Sigmoid colon (tissue), 4 donors: ENCODE data around the gene PAGR1.

Source experiments
- POLR2A ChIP-seq, 2 donors: fragments of 450-650 bp; IDR thresholded peaks; one replicate each; pipeline ENCODE4 v1.6.1; 2016; ENCODE audit warnings: antibody characterized with exemption in 2 of 2, mild to moderate bottlenecking in 2 of 2, moderate library complexity in 2 of 2
- POLR2AphosphoS5 ChIP-seq, 4 donors: sonication (generic); formaldehyde crosslinking; IDR thresholded peaks; one replicate each; pipeline ENCODE4 v1.6.1; 2017; ENCODE audit warnings: antibody characterized with exemption in 4 of 4
- TF ChIP-seq, protein P1 (sequence below), 4 experiments: fragments of 450-650 bp in 3 of 4; fragments of 200-600 bp in 1 of 4; IDR thresholded peaks; one replicate each; pipeline ENCODE4 v1.5.1; 2016 to 2019; ENCODE audit warnings: antibody characterized with exemption in 4 of 4, mild to moderate bottlenecking in 3 of 4, moderate library complexity in 2 of 4

DNA sequence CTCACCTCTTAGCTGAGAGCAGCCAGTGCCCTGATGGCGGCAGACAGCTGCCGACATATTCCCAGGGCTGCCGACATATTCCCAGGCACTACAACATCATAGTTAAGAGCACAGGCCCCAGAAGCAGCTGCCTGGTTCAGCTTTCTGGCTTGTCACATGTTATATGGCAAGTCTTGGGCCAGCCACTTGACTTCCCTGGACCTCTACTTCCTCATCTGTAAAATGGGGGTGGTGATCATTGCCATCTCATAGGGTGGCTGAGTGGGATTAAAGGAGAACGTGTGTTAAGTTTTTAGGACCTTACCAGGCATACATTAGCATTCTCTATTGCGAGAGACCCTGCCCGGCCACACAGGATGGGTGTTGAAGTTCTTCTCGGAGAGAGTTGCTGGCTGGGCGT is 28.0 kb downstream of the PAGR1 start:
- no peak for TF ChIP-seq POLR2AphosphoS5 (IDR thresholded peaks at IDR 0.05)
- TF ChIP-seq, protein P1, sequence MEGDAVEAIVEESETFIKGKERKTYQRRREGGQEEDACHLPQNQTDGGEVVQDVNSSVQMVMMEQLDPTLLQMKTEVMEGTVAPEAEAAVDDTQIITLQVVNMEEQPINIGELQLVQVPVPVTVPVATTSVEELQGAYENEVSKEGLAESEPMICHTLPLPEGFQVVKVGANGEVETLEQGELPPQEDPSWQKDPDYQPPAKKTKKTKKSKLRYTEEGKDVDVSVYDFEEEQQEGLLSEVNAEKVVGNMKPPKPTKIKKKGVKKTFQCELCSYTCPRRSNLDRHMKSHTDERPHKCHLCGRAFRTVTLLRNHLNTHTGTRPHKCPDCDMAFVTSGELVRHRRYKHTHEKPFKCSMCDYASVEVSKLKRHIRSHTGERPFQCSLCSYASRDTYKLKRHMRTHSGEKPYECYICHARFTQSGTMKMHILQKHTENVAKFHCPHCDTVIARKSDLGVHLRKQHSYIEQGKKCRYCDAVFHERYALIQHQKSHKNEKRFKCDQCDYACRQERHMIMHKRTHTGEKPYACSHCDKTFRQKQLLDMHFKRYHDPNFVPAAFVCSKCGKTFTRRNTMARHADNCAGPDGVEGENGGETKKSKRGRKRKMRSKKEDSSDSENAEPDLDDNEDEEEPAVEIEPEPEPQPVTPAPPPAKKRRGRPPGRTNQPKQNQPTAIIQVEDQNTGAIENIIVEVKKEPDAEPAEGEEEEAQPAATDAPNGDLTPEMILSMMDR (IDR thresholded peaks at IDR 0.05): no peak
- TF ChIP-seq POLR2A (IDR thresholded peaks at IDR 0.05): no peak
